ENCODE measurements around the gene SYTL2. TPM values are rescaled to one million over a fixed set of nuclear protein-coding genes. Genes with fewer than 3 reads are reported as not detected.

SYTL2 gene
- total and polyA plus RNA-seq, 2 donors (not counting 1 experiment from before 2014, with no cell fraction given): 165 to 387 TPM

GRCh38 chr11:85748455-85748891 lies 62.5 kb downstream of the SYTL2 start:
- Histone ChIP-seq H3K27ac (ENCODE audit: insufficient read depth, low read length) (no peak overlapping the region), H3K4me1 (ENCODE audit: control insufficient read depth, extremely low read depth, insufficient read depth, low read length) (peaks cover 6% of the 10 kb centered on the region), H2AFZ (ENCODE audit: low read length) (no peak overlapping the region), H3K27me3 (ENCODE audit: control insufficient read depth, insufficient read depth, low read length) (no peaks in the 10 kb centered on the region), H3K36me3 (ENCODE audit: control insufficient read depth, insufficient read depth, low read length) (no peaks in the 10 kb centered on the region), H3K79me2 (ENCODE audit: control insufficient read depth, insufficient read depth, low read length) (no peaks in the 10 kb centered on the region), H3K4me3 (replicated peaks in 1 of 4; ENCODE audit: control extremely low read depth in 1 of 4, insufficient read depth in 1 of 4, low read depth in 3 of 4, low read length in 4 of 4) (no peak overlapping the region), H4K20me1 (ENCODE audit: control insufficient read depth, extremely low read depth, insufficient read depth, low read length) (no peaks in the 10 kb centered on the region), H3K9ac (ENCODE audit: insufficient read depth, low read length) (no peak overlapping the region), H3K9me3 (ENCODE audit: control insufficient read depth, insufficient read depth, low read depth, low read length) (no peaks in the 10 kb centered on the region), H3K4me2 (ENCODE audit: extremely low read depth, insufficient read depth, low read length) (no peak overlapping the region)
- DNase-seq (ENCODE audit: low read depth in 2 of 2): peak in 1 of 2 donors; percentile 54
- no peak for TF ChIP-seq CTCF (conservative IDR thresholded peaks at IDR 0.05 in 1 of 2, IDR thresholded peaks at IDR 0.05 in 1 of 2; ENCODE audit: low read depth in 1 of 2, low read length in 2 of 2)
- no peak for TF ChIP-seq EZH2 (IDR thresholded peaks at IDR 0.05; ENCODE audit: low read length, missing control alignments)

- no peaks in the 10 kb centered on the region for H3K36me3 ChIP-seq (ENCODE audit: control insufficient read depth, insufficient read depth, low read length)
- peaks cover 6% of the 10 kb centered on the region for H3K4me1 ChIP-seq (ENCODE audit: control insufficient read depth, extremely low read depth, insufficient read depth, low read length)
- no peak overlapping the region for H2AFZ ChIP-seq (ENCODE audit: low read length)
- H3K9ac ChIP-seq (ENCODE audit: insufficient read depth, low read length): no peak overlapping the region
- TF ChIP-seq EZH2 (IDR thresholded peaks at IDR 0.05; ENCODE audit: low read length, missing control alignments): no peak
- no peak for TF ChIP-seq CTCF (conservative IDR thresholded peaks at IDR 0.05 in 1 of 2, IDR thresholded peaks at IDR 0.05 in 1 of 2; ENCODE audit: low read depth in 1 of 2, low read length in 2 of 2)
- H3K27me3 ChIP-seq (ENCODE audit: control insufficient read depth, insufficient read depth, low read length): no peaks in the 10 kb centered on the region
- no peak overlapping the region for H3K27ac ChIP-seq (ENCODE audit: insufficient read depth, low read length)
- no peaks in the 10 kb centered on the region for H3K79me2 ChIP-seq (ENCODE audit: control insufficient read depth, insufficient read depth, low read length)
- H3K4me3 ChIP-seq (replicated peaks in 1 of 4; ENCODE audit: control extremely low read depth in 1 of 4, insufficient read depth in 1 of 4, low read depth in 3 of 4, low read length in 4 of 4): no peak overlapping the region
- no peak overlapping the region for H3K4me2 ChIP-seq (ENCODE audit: extremely low read depth, insufficient read depth, low read length)
- H4K20me1 ChIP-seq (ENCODE audit: control insufficient read depth, extremely low read depth, insufficient read depth, low read length): no peaks in the 10 kb centered on the region
- H3K9me3 ChIP-seq (ENCODE audit: control insufficient read depth, insufficient read depth, low read depth, low read length): no peaks in the 10 kb centered on the region
- DNase-seq (ENCODE audit: low read depth in 2 of 2): no peak
Observed at GRCh38 chr11:85746670-85747069, 64.3 kb downstream of the SYTL2 start.

- H3K27me3 ChIP-seq (ENCODE audit: control insufficient read depth, insufficient read depth, low read length): no peaks in the 10 kb centered on the region
- TF ChIP-seq CTCF (conservative IDR thresholded peaks at IDR 0.05 in 1 of 2, IDR thresholded peaks at IDR 0.05 in 1 of 2; ENCODE audit: low read depth in 1 of 2, low read length in 2 of 2): no peak
- TF ChIP-seq EZH2 (IDR thresholded peaks at IDR 0.05; ENCODE audit: low read length, missing control alignments): no peak
Observed at GRCh38 chr11:85745626-85746025, 65.3 kb downstream of the SYTL2 start.

More at GRCh38 chr11:85745626-85746025, 65.3 kb downstream of the SYTL2 start:
- Histone ChIP-seq H4K20me1 (ENCODE audit: control insufficient read depth, extremely low read depth, insufficient read depth, low read length) (no peaks in the 10 kb centered on the region), H3K9me3 (ENCODE audit: control insufficient read depth, insufficient read depth, low read depth, low read length) (no peaks in the 10 kb centered on the region), H3K4me1 (ENCODE audit: control insufficient read depth, extremely low read depth, insufficient read depth, low read length) (peaks cover 4% of the 10 kb centered on the region), H3K79me2 (ENCODE audit: control insufficient read depth, insufficient read depth, low read length) (no peaks in the 10 kb centered on the region), H3K27ac (ENCODE audit: insufficient read depth, low read length) (no peak overlapping the region), H3K4me3 (replicated peaks in 1 of 4; ENCODE audit: control extremely low read depth in 1 of 4, insufficient read depth in 1 of 4, low read depth in 3 of 4, low read length in 4 of 4) (no peak overlapping the region), H2AFZ (ENCODE audit: low read length) (no peak overlapping the region), H3K4me2 (ENCODE audit: extremely low read depth, insufficient read depth, low read length) (no peak overlapping the region), H3K9ac (ENCODE audit: insufficient read depth, low read length) (no peak overlapping the region), H3K36me3 (ENCODE audit: control insufficient read depth, insufficient read depth, low read length) (no peaks in the 10 kb centered on the region)
- DNase-seq (ENCODE audit: low read depth in 2 of 2): no peak
